HuH-7.5 (cell line): ENCODE data around the gene UBLCP1.
A peak's percentile ranks its signal among the peaks of the same experiment; 100 is the strongest.

Experiments used
- DNase-seq: peaks from one replicate; pipeline ENCODE4 v3.0.0; 2011; ENCODE audit warnings: low spot score

Gene UBLCP1

GRCh38 chr5:159313197-159313596, 50.1 kb downstream of the UBLCP1 start:
- no peak for DNase-seq

- peak; percentile 23 for DNase-seq
Measured at GRCh38 chr5:159316519-159317383, 53.7 kb downstream of the UBLCP1 start.

- DNase-seq: no peak
Measured at GRCh38 chr5:159317849-159318248, 54.8 kb downstream of the UBLCP1 start.

- no peak for DNase-seq
Measured at GRCh38 chr5:159318448-159318847, 55.4 kb downstream of the UBLCP1 start.

- DNase-seq: no peak
Measured at GRCh38 chr5:159319363-159319762, 56.3 kb downstream of the UBLCP1 start.

GRCh38 chr5:159319832-159320231, 56.7 kb downstream of the UBLCP1 start:
- DNase-seq: no peak

- no peak for DNase-seq
Measured at GRCh38 chr5:159322180-159322579, 59.1 kb downstream of the UBLCP1 start.

- DNase-seq: no peak
Measured at GRCh38 chr5:159324102-159324755, 61.1 kb downstream of the UBLCP1 start.

- no peak for DNase-seq
Measured at GRCh38 chr5:159324986-159325385, 61.9 kb downstream of the UBLCP1 start.

- no peak for DNase-seq
Measured at GRCh38 chr5:159330131-159330800, 67.2 kb downstream of the UBLCP1 start, which contains the start of gene IL12B. Gene IL12B (minus strand): TSS chr5:159330487. CDS start chr5:159326782, 3,705 bp downstream.

- peak; percentile 22 for DNase-seq
Measured at GRCh38 chr5:159331093-159331973, 68.2 kb downstream of the UBLCP1 start.

- no peak for DNase-seq
Measured at GRCh38 chr5:159332800-159333544, 69.9 kb downstream of the UBLCP1 start.

- no peak for DNase-seq
Measured at GRCh38 chr5:159333545-159333925, 70.4 kb downstream of the UBLCP1 start.
